Ectodermal cell (in vitro differentiated cells): ENCODE results near the gene LAMC1.

Source experiments
- H3K27ac ChIP-seq: 2 replicates; pipeline ENCODE4 v1.7.0; 2013; ENCODE audit warnings: mild to moderate bottlenecking, low read depth, low read length; ENCODE audit not compliant: insufficient read depth, poor library complexity, severe bottlenecking
- H3K27me3 ChIP-seq: 2 replicates; pipeline ENCODE4 v1.7.0; 2013; ENCODE audit warnings: mild to moderate bottlenecking, low read length; ENCODE audit not compliant: insufficient read depth, control insufficient read depth, poor library complexity, severe bottlenecking
- H3K36me3 ChIP-seq: one replicate; pipeline ENCODE4 v1.7.0; 2013; ENCODE audit warnings: low read length; ENCODE audit not compliant: control insufficient read depth, insufficient read depth
- H3K4me1 ChIP-seq: one replicate; pipeline ENCODE4 v1.7.0; 2013; ENCODE audit warnings: low read length; ENCODE audit not compliant: control insufficient read depth, insufficient read depth
- H3K4me3 ChIP-seq: 2 replicates; pipeline ENCODE4 v1.7.0; 2013; ENCODE audit warnings: low read depth, low read length, control low read depth; ENCODE audit not compliant: insufficient read depth
- H3K9me3 ChIP-seq: 2 replicates; pipeline ENCODE4 v1.7.0; 2013; ENCODE audit warnings: mild to moderate bottlenecking, low read length, moderate library complexity; ENCODE audit not compliant: control insufficient read depth
- WGBS, 2 experiments: methylation state at CpG; one replicate each; pipeline ENCODE4 v1.1.7; 2013; ENCODE audit warnings: missing lambda C conversion rate in 2 of 2; 5-methylcytosine and 5-hydroxymethylcytosine counted together

The LAMC1 gene

DNA sequence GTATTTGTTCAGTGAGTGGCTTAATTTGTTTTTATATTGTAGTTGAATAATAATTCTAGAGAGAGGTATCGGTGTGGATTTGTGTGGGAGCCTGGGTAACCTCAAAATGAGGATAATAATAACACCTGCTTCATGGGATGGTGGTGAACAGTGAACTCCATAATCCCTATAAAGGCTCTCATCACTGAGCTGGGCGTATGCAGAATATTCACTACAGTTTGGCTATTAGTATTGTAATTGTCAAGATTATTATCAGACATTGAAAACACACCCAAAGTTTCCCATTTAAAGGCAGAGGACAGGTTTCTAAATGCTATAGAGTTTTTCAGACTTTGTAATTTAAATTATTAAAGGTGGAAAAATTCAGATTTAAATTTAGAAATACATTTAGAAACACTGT lies 155.8 kb downstream of the LAMC1 start:
- H3K4me3 ChIP-seq = no peak overlapping the region
- 93 to 99% methylated on average over 1 to 2 of the region's 2 CpGs for WGBS, 2 experiments
- peaks cover 6% of the 10 kb centered on the region for H3K4me1 ChIP-seq
- H3K27me3 ChIP-seq = no peaks in the 10 kb centered on the region
- no peaks in the 10 kb centered on the region for H3K36me3 ChIP-seq
- H3K27ac ChIP-seq = no peak overlapping the region
- no peaks in the 10 kb centered on the region for H3K9me3 ChIP-seq

DNA sequence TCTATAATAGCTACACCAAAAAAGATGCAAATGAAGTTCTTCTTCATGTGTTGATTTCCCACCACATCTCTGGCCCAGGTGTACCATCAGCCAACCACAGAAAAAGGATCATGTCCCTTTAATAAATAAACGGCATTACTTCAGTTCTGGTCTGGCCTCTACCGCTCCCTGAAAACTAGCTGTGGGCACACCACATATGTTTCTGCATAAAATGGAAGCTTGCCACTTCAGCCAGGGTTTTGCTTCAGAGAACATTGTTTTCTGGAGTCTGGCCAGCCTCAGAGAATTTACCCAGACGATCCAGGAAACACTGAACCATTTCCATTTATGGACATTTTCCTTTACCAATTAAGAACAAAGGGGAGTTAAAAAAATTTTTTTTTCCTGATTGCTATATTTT lies 157.0 kb downstream of the LAMC1 start:
- H3K36me3 ChIP-seq = no peaks in the 10 kb centered on the region
- H3K27me3 ChIP-seq = peaks cover 6% of the 10 kb centered on the region
- H3K4me3 ChIP-seq = no peak overlapping the region
- peaks cover 6% of the 10 kb centered on the region for H3K4me1 ChIP-seq
- no peak overlapping the region for H3K27ac ChIP-seq
- 84 to 96% methylated on average over 3 of the region's 3 CpGs for WGBS, 2 experiments
- H3K9me3 ChIP-seq = no peaks in the 10 kb centered on the region

DNA sequence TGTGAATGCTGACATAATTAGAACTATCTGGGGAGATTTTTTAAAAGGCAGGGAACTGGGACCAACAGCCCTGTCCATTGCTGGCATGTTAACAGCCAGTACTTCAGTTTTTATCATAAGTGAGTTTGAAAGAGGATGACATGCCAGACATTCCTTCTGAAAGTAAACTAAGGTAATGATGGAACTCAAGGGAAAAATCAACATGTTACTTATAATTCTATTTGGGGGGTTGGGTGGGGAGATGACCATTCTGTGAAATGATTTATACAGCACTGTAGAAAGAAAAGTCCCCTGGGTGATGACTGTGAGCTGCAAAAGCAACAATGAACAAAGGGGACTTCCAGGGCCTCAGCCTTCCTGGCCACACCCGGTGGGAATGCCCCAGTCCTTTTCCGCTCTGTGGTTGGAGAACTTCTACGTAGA lies 157.4 kb downstream of the LAMC1 start:
- 72% methylated on average over 3 of the region's 3 CpGs for WGBS, 2 experiments
- H3K4me3 ChIP-seq = no peak overlapping the region
- H3K27ac ChIP-seq = no peak overlapping the region
- H3K9me3 ChIP-seq = no peaks in the 10 kb centered on the region
- H3K4me1 ChIP-seq = peaks cover 6% of the 10 kb centered on the region
- H3K27me3 ChIP-seq = peaks cover 10% of the 10 kb centered on the region
- no peaks in the 10 kb centered on the region for H3K36me3 ChIP-seq

DNA sequence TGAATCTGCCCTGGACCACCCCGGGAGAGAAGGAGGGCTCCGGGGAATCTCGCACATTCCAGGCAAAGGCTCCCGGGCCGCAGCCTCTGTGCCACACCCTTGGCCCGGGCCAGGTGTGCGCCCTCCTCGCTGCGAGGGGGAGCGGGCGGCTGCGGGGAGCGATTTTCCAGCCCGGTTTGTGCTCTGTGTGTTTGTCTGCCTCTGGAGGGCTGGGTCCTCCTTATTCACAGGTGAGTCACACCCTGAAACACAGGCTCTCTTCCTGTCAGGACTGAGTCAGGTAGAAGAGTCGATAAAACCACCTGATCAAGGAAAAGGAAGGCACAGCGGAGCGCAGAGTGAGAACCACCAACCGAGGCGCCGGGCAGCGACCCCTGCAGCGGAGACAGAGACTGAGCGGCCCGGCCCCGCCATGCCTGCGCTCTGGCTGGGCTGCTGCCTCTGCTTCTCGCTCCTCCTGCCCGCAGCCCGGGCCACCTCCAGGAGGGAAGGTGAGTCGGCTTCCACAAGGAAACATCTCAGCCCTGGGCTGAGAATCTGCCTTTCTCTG lies 162.8 kb downstream of the LAMC1 start, which contains the start of gene LAMC2:
Gene LAMC2, plus strand, starts transcription at position 324 of the 550 bp plus-strand sequence. Its CDS starts 89 bp downstream, at position 413.
- H3K4me1 ChIP-seq = peaks cover 1% of the 10 kb centered on the region
- WGBS, 2 experiments = 2% methylated on average over 30 of the region's 30 CpGs
- H3K4me3 ChIP-seq = peak within 1 kb of the TSS; percentile 46
- H3K9me3 ChIP-seq = no peaks in the 10 kb centered on the region
- peaks cover 27% of the 10 kb centered on the region for H3K27me3 ChIP-seq
- no peaks in the 10 kb centered on the region for H3K36me3 ChIP-seq
- no peak within 1 kb of the TSS for H3K27ac ChIP-seq

DNA sequence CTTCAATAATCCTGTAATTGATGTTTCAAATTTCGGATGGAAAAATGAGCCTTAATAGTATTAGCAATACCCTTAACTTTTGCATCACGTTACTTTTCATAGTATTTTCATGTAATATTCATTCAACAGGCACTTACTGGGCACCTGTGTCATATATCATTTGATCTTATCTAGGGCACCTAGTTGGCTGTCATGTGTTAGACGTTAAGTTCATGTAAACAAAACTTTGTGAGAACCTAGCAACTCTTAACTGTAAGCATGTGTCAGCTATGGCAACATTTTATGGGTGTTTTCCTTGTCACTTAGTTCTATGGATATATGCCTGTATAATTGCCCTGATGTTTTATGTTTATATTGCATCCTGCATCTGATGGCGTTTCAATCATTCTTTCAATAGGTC lies 163.6 kb downstream of the LAMC1 start:
- Histone ChIP-seq H3K27me3 (peaks cover 27% of the 10 kb centered on the region), H3K4me3 (no peak overlapping the region), H3K36me3 (no peaks in the 10 kb centered on the region), H3K27ac (no peak overlapping the region), H3K9me3 (no peaks in the 10 kb centered on the region), H3K4me1 (no peaks in the 10 kb centered on the region)
- 85 to 93% methylated on average over 4 of the region's 4 CpGs for WGBS, 2 experiments

DNA sequence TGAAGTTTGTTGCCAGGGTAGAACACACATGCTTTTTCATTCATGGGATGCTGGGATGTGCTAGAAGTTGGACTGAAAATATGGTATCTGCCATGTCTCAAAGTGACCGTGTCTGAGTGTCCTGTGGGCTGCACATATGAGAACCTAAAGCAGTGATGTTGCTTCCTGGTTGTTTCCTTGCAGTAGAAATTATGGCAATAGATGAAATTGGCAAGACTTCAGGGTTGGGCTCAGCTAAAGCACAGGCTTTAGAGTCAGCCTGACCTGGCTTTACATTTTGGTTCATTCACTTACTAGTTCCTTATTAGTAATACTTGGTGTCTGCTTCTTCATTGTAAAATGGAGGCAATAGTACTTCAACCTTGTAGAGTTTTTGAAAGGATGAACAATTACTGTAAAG lies 165.0 kb downstream of the LAMC1 start:
- Histone ChIP-seq H3K9me3 (no peaks in the 10 kb centered on the region), H3K4me1 (no peaks in the 10 kb centered on the region), H3K27me3 (peaks cover 27% of the 10 kb centered on the region), H3K27ac (no peak overlapping the region), H3K36me3 (no peaks in the 10 kb centered on the region), H3K4me3 (no peak overlapping the region)
- WGBS, 2 experiments = 84 to 96% methylated on average over 1 of the region's 1 CpG

DNA sequence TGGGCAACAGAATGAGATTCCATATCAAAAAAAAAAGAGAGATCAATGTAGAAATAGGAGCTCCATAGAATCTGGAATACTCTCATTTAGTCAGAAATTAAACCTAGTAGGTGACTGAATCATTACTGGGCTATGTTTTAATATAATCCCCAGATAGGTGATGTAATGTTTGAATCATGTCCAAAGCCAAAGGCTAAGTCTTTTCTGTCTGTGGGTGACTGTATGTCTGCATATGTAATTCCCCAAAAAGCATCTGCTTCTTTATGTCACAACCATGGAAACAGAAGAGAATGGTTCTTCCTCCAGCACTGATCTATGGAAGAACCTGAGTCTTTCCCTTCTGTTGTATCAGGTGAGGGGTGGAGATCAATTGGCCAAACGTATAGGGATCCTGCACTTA lies 168.6 kb downstream of the LAMC1 start:
- no peaks in the 10 kb centered on the region for H3K36me3 ChIP-seq
- H3K4me3 ChIP-seq = no peak overlapping the region
- H3K27me3 ChIP-seq = peaks cover 4% of the 10 kb centered on the region
- H3K9me3 ChIP-seq = no peaks in the 10 kb centered on the region
- no peaks in the 10 kb centered on the region for H3K4me1 ChIP-seq
- 88% methylated on average over 1 of the region's 1 CpG; no CpG with 5 or more reads in 1 of the 2 experiments for WGBS, 2 experiments
- no peak overlapping the region for H3K27ac ChIP-seq

DNA sequence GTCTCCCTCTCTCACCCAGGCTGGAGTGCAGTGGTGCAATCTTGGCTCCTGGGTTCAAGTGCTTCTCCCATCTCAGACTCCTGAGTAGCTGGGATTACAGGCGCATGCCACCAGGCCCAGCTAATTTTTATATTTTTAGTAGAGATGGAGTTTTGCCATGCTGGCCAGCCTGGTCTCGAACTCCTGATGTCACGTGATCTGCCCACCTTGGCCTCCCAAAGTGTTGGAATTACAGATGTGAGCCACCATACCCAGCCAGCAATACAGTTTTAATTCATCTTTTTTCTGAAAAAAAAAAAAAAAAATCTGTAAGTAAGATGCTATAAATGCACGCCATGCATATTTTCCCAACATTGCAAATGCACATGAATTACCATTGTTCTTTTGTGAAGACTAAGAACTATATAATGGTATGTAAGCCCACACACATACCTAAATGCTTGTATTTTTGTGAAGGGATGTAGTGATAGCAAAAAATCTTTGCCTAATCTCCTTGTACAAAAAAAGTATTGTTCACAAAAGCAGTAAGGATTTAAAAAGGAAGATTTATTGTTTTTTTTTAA lies 170.8 kb downstream of the LAMC1 start:
- Histone ChIP-seq H3K27ac (no peak overlapping the region), H3K27me3 (no peaks in the 10 kb centered on the region), H3K9me3 (no peaks in the 10 kb centered on the region), H3K4me1 (no peaks in the 10 kb centered on the region), H3K36me3 (no peaks in the 10 kb centered on the region), H3K4me3 (no peak overlapping the region)
- 89 to 96% methylated on average over 3 of the region's 4 CpGs for WGBS, 2 experiments

DNA sequence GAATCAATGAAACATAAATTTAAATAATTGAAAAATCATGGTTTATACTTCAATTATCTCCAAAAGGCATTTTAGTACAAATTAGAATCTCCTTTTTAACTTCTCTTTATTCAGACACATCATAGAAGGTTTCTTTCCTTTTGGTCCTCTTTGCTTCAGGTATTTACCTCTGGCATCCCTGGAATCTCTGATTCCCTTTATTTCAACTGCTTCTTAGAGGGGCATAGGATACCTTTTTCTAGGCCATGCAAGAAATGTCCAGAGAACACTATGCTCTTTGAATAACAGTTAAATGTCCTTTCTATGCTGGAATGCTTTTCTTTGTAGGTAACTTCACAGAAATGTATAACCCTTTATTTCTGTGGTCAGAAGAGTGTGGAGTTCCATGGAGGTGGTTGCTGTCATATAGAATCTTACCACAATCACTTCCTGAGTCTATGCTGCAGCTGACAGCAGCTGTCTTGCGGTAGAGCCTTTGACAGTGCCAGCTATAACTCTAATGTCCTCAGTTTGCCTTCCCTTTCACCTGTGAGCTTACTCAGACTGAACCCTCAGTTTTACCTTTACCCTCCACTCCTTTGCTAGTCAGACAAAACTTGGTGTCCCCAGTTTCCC lies 171.4 kb downstream of the LAMC1 start:
- Histone ChIP-seq H3K4me1 (no peaks in the 10 kb centered on the region), H3K27ac (no peak overlapping the region), H3K27me3 (no peaks in the 10 kb centered on the region), H3K36me3 (no peaks in the 10 kb centered on the region), H3K4me3 (no peak overlapping the region), H3K9me3 (no peaks in the 10 kb centered on the region)
- 89% methylated on average over 1 of the region's 1 CpG for WGBS, 2 experiments

DNA sequence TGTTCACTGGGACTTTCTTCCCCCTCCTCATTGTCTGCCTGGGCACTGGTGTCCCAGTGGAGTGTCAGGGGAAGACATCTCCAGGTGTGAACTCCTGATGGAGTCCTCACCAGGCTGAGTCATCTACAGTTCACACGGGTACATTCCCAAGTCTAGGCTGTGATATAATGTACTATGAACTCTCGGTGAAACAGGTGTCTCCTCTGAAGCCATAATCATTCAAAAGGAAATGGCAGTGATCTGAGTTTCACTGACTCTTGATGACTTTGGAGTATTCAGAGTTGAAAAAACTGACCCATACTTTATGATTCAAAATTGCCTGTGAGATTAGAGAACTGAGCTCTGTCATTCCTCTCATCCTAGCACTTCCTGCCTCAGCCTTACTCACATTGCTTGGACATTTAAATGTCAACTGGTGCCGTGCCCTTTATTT lies 171.9 kb downstream of the LAMC1 start:
- Histone ChIP-seq H3K27me3 (no peaks in the 10 kb centered on the region), H3K9me3 (no peaks in the 10 kb centered on the region), H3K27ac (no peak overlapping the region), H3K4me3 (no peak overlapping the region), H3K4me1 (no peaks in the 10 kb centered on the region), H3K36me3 (no peaks in the 10 kb centered on the region)
- WGBS, 2 experiments = 67 to 70% methylated on average over 3 of the region's 3 CpGs
